Hippocampal formation (tissue), 2 donors: Measurements from ENCODE around the gene MAGEH1.
"Not testable (repeated sequence)": the region's sequence is repeated elsewhere in the genome, so short reads cannot be mapped to it uniquely, and the experiment has no call there.

ENCODE experiments used
- DNase-seq, 2 donors: peaks; one replicate each; lab custom pipeline; 2025; lab: John Stamatoyannopoulos, UW

Gene MAGEH1

GRCh38 chrX:55451990-55452832 lies at the start of gene MAGEH1:
Gene MAGEH1, plus strand, starts transcription at chrX:55452127. Its CDS starts 248 bp downstream, at chrX:55452375.
- DNase-seq, result peak; percentile 82 to 86

GRCh38 chrX:55427079-55427478 lies 24.8 kb upstream of the MAGEH1 start:
- not testable (repeated sequence) for DNase-seq

- DNase-seq, result not testable (repeated sequence)
Observed at GRCh38 chrX:55443468-55443867, 8.5 kb upstream of the MAGEH1 start.

- peak in 1 of 2 donors; percentile 2 for DNase-seq
Observed at GRCh38 chrX:55450259-55450658, 1.7 kb upstream of the MAGEH1 start.

GRCh38 chrX:55451141-55451540 lies 786 bp upstream of the MAGEH1 start:
- no peak for DNase-seq

GRCh38 chrX:55451626-55451989 lies 319 bp upstream of the MAGEH1 start:
- DNase-seq, result no peak

GRCh38 chrX:55452833-55453124 lies 852 bp downstream of the MAGEH1 start:
- DNase-seq, result no peak

- not testable (repeated sequence) for DNase-seq
Observed at GRCh38 chrX:55455708-55456107, 3.8 kb downstream of the MAGEH1 start.

GRCh38 chrX:55459426-55459825 lies 7.5 kb downstream of the MAGEH1 start:
- not testable (repeated sequence) for DNase-seq

- DNase-seq, result not testable (repeated sequence)
Observed at GRCh38 chrX:55459926-55460325, 8.0 kb downstream of the MAGEH1 start.

GRCh38 chrX:55464050-55464449 lies 12.1 kb downstream of the MAGEH1 start:
- DNase-seq, result not testable (repeated sequence)

- not testable (repeated sequence) for DNase-seq
Observed at GRCh38 chrX:55465108-55465507, 13.2 kb downstream of the MAGEH1 start.

GRCh38 chrX:55465791-55466190 lies 13.9 kb downstream of the MAGEH1 start:
- not testable (repeated sequence) for DNase-seq

GRCh38 chrX:55479956-55480355 lies 28.0 kb downstream of the MAGEH1 start:
- DNase-seq, result not testable (repeated sequence)

GRCh38 chrX:55480390-55481062 lies 28.6 kb downstream of the MAGEH1 start:
- DNase-seq, result no peak

GRCh38 chrX:55484948-55485347 lies 33.0 kb downstream of the MAGEH1 start:
- DNase-seq, result no peak

- peak; percentile 53 to 84 for DNase-seq
Observed at GRCh38 chrX:55486736-55487135, 34.8 kb downstream of the MAGEH1 start.

GRCh38 chrX:55487143-55487542 lies 35.2 kb downstream of the MAGEH1 start:
- DNase-seq, result no peak

GRCh38 chrX:55488006-55488592 lies 36.2 kb downstream of the MAGEH1 start:
- DNase-seq, result peak; percentile 32 to 54

- peak; percentile 50 to 53 for DNase-seq
Observed at GRCh38 chrX:55488593-55489313, 36.8 kb downstream of the MAGEH1 start.

- peak; percentile 12 to 47 for DNase-seq
Observed at GRCh38 chrX:55489314-55490009, 37.5 kb downstream of the MAGEH1 start, which contains the start of gene USP51. Gene USP51, minus strand, starts transcription at chrX:55489848. Its CDS starts 909 bp downstream, at chrX:55488939.
